ENCODE measurements around the gene FSIP1. TPM values are rescaled to one million over a fixed set of nuclear protein-coding genes. Genes with fewer than 3 reads are reported as not detected.
"Not testable (repeated sequence)": the region's sequence is repeated elsewhere in the genome, so short reads cannot be mapped to it uniquely, and the experiment has no call there.

Gene FSIP1
- total and polyA plus RNA-seq, 7 donors = 0.04 to 2.4 (median 0.63) TPM; not detected in 1

- Histone ChIP-seq H3K9me3 (no peaks in the 10 kb centered on the region), H3K4me1 (no peaks in the 10 kb centered on the region), H3K36me3 (ENCODE audit: insufficient read depth in 1 of 2, low read depth in 1 of 2) (no peaks in the 10 kb centered on the region), H3K27me3 (ENCODE audit: insufficient read depth in 3 of 3, low read length in 2 of 3) (no peaks in the 10 kb centered on the region), H3K27ac (no peak overlapping the region), H3K4me3 (no peak overlapping the region)
- intact Hi-C loops (cut with DNase I) = no loop called here
- no peak for DNase-seq
- 81 to 91% (median 87%) methylated on average over 2 of the region's 2 CpGs for WGBS, 3 donors
- no peak for ATAC-seq
- TF ChIP-seq, protein P1, sequence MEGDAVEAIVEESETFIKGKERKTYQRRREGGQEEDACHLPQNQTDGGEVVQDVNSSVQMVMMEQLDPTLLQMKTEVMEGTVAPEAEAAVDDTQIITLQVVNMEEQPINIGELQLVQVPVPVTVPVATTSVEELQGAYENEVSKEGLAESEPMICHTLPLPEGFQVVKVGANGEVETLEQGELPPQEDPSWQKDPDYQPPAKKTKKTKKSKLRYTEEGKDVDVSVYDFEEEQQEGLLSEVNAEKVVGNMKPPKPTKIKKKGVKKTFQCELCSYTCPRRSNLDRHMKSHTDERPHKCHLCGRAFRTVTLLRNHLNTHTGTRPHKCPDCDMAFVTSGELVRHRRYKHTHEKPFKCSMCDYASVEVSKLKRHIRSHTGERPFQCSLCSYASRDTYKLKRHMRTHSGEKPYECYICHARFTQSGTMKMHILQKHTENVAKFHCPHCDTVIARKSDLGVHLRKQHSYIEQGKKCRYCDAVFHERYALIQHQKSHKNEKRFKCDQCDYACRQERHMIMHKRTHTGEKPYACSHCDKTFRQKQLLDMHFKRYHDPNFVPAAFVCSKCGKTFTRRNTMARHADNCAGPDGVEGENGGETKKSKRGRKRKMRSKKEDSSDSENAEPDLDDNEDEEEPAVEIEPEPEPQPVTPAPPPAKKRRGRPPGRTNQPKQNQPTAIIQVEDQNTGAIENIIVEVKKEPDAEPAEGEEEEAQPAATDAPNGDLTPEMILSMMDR (IDR thresholded peaks at IDR 0.05) = no peak
These were observed 41.0 kb upstream of the FSIP1 start for GRCh38 chr15:39823634-39824033.

DNA sequence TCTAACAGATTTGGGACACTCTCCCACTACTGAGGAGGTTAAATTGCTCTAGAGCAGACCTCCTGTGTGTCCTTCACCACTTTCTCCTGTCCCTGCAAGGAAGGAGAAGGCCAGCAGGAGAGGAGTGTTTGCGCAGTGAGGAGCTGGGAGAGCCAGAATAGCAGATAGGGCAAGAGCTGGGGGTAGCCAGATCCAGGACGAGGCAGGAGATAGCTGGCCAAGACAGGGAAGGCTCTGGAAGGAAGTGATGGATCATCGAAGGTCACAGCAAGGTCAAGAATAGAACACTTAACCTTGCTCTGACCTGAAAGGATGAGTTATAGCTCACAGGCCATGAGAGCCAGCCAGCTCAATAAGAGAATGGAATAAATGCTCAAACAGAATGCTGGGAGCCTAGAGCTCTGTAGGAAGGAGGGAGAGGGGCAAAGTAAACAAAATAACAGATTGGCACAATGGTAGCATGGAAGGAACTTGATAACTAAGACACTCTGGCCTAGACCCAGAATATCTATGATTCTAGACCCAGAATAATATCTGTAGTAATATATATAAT lies 37.5 kb upstream of the FSIP1 start:
- H3K27ac ChIP-seq = no peak overlapping the region
- no peak for ATAC-seq

DNA sequence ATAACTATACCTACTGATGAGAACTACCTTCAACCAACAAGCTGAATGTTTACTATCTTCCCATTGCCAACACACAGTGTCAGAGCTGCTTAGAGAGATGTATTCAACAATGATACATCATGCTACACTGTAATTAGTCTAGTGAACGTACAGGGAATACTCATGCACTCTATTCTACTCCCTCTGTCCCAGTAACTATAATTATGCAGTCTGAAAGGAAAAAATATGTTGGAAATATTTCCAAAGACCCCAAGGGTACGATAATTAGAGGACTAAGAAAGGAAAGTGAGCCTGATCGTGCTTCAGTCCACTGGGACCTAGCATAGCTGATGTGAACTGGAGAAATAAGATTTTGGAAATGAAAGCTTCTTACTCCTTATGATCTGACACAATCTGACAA lies 36.9 kb upstream of the FSIP1 start:
- Histone ChIP-seq H3K27me3 (ENCODE audit: insufficient read depth in 3 of 3, low read length in 2 of 3) (no peaks in the 10 kb centered on the region), H3K4me3 (no peak overlapping the region), H3K36me3 (ENCODE audit: insufficient read depth in 1 of 2, low read depth in 1 of 2) (no peaks in the 10 kb centered on the region), H3K4me1 (no peaks in the 10 kb centered on the region), H3K27ac (no peak overlapping the region), H3K9me3 (no peaks in the 10 kb centered on the region)
- TF ChIP-seq, protein P1 (IDR thresholded peaks at IDR 0.05) = no peak
- ATAC-seq (no peak), DNase-seq (no peak)
- intact Hi-C loops (cut with DNase I) = no loop called here
- 69 to 78% (median 71%) methylated on average over 3 of the region's 3 CpGs for WGBS, 3 donors

More for the DNA sequence above, 37.5 kb upstream of the FSIP1 start:
- 38 to 60% (median 45%) methylated on average over 3 of the region's 3 CpGs for WGBS, 3 donors
- H3K4me1 ChIP-seq = no peaks in the 10 kb centered on the region
- H3K4me3 ChIP-seq = no peak overlapping the region
- H3K36me3 ChIP-seq (ENCODE audit: insufficient read depth in 1 of 2, low read depth in 1 of 2) = no peaks in the 10 kb centered on the region
- TF ChIP-seq, protein P1 (IDR thresholded peaks at IDR 0.05) = no peak
- intact Hi-C loops (cut with DNase I) = no loop called here
- no peaks in the 10 kb centered on the region for H3K9me3 ChIP-seq
- H3K27me3 ChIP-seq (ENCODE audit: insufficient read depth in 3 of 3, low read length in 2 of 3) = no peaks in the 10 kb centered on the region
- DNase-seq = no peak

GRCh38 chr15:39817892-39818291 lies 35.3 kb upstream of the FSIP1 start:
- no peak overlapping the region for H3K4me3 ChIP-seq
- H3K27me3 ChIP-seq (ENCODE audit: insufficient read depth in 3 of 3, low read length in 2 of 3) = no peaks in the 10 kb centered on the region
- no peaks in the 10 kb centered on the region for H3K4me1 ChIP-seq
- TF ChIP-seq, protein P1 (IDR thresholded peaks at IDR 0.05) = no peak
- no peaks in the 10 kb centered on the region for H3K36me3 ChIP-seq (ENCODE audit: insufficient read depth in 1 of 2, low read depth in 1 of 2)
- intact Hi-C loops (cut with DNase I) = no loop called here
- ATAC-seq (no peak), DNase-seq (no peak)
- H3K27ac ChIP-seq = no peak overlapping the region
- H3K9me3 ChIP-seq = no peaks in the 10 kb centered on the region

DNA sequence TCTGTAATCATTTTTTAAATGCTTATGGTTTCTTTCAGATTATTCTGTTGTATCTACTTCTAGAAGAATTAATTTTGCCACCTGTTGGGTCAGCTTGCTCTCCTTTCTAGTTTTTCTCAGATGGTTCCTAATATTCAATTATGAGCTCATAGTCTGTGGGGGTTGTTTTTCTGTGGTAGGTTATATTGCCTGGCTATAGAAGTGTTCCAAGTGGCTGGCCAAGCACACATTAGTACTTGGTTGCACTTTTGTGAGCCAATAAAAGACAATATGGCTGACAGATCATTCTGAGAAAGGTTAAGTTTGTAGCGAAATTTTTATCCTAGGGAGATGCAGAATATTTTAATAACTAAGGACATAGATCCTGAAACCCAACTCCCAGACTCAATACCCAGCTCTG lies 31.8 kb upstream of the FSIP1 start:
- Histone ChIP-seq H3K27me3 (ENCODE audit: insufficient read depth in 3 of 3, low read length in 2 of 3) (no peaks in the 10 kb centered on the region), H3K4me3 (no peak overlapping the region), H3K27ac (no peak overlapping the region), H3K9me3 (no peaks in the 10 kb centered on the region), H3K36me3 (ENCODE audit: insufficient read depth in 1 of 2, low read depth in 1 of 2) (no peaks in the 10 kb centered on the region), H3K4me1 (no peaks in the 10 kb centered on the region)
- ATAC-seq (no peak), DNase-seq (no peak)
- intact Hi-C loops (cut with DNase I) = no loop called here
- 87% methylated on average over 1 of the region's 1 CpG for WGBS, 3 donors
- TF ChIP-seq, protein P1 (IDR thresholded peaks at IDR 0.05) = no peak

GRCh38 chr15:39812651-39813050 lies 30.0 kb upstream of the FSIP1 start:
- DNase-seq; H3K4me1 ChIP-seq; H3K27me3 ChIP-seq (ENCODE audit: insufficient read depth in 3 of 3, low read length in 2 of 3); ATAC-seq; H3K4me3 ChIP-seq; H3K36me3 ChIP-seq (ENCODE audit: insufficient read depth in 1 of 2, low read depth in 1 of 2); H3K9me3 ChIP-seq; H3K27ac ChIP-seq; intact Hi-C loops (cut with DNase I): not testable (repeated sequence)
- WGBS, 3 donors = 97 to 98% (median 98%) methylated on average over 3 of the region's 3 CpGs

Measured in psoas muscle (tissue), 8 donors.